NCI-H187 (cell line): ENCODE data around the gene JADE2.
"Not testable (repeated sequence)": the region's sequence is repeated elsewhere in the genome, so short reads cannot be mapped to it uniquely, and the experiment has no call there.

Experiments
- DNase-seq, 2 experiments: peaks; one replicate each; lab custom pipeline; 2025; lab: John Stamatoyannopoulos, UW

Gene JADE2

GRCh38 chr5:134524826-134525682, at the start of gene JADE2:
JADE2 (plus strand) TSS chr5:134525670; CDS start chr5:134535858, 10,188 bp downstream.
- DNase-seq, result peak in 1 of 2 experiments; percentile 18

DNA sequence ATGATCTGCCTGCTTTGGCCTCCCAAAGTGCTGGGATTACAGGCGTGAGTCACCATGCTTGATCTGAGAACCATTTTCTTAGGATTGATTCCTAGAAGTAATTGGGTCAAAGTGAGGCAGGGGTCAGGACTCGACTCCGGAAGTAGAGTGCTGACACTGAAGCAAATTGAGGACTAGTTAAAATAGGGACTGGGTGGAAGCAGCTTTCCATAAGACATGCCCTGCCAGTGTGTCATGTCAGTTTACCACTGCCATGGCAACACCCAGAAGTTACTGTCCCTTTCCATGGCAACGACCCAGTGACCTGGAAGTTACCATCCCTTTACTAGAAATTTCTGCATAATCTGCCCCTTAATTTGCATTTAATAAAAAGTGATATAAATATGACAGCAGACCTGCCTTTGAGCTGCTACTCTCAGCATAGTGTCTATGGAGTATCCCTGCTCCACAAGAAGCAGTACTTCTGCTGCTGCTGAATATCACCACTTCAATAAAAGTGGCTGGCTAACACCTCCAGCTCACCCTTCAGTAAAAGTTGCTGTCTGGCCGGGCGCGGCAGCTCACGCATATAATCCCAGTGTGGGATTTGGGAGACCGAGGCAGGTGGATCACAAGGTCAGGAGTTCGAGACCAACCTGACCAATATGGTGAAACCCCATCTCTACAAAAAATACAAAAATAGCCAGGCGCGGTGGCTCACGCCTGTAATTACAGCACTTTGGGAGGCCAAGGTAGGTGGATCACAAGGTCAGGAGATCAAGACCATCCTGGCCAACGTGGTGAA, 47.8 kb upstream of the JADE2 start:
- DNase-seq, result no peak

- no peak for DNase-seq
These were observed 45.6 kb upstream of the JADE2 start for GRCh38 chr5:134479839-134480238.

DNA sequence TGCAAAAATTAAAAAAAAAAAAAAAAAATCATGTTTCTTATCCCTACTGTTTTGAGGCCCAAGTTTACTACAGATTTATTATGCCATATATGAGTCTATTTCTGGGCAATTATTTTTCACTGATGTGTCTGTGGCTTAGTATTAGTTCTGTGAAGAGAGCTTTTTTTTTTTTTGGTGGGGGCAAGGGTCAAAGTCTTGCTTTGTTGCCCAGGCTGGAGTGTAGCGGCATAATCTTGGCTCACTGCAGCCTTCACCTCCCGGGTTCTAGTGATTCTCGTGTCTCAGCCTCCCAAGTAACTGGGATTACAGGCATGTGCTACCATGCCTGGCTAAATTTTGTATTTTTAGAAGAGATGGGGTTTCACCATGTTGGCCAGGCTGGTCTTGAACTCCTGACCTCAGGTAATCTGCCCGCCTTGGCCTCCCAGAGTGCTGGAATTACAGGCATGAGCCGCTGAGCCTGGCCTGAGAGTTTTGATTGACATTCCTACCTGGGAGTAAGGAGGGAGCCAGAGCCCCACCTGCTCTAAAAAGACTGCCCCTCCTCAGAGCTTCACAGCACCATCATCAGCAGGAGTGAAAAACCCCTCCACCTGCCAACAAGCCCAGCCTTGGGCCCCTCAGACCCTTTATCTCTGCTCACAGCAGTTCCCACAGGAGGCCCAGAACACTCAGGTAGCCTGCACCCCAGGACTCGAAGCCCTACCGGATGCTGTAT, 36.1 kb upstream of the JADE2 start:
- no peak for DNase-seq

DNA sequence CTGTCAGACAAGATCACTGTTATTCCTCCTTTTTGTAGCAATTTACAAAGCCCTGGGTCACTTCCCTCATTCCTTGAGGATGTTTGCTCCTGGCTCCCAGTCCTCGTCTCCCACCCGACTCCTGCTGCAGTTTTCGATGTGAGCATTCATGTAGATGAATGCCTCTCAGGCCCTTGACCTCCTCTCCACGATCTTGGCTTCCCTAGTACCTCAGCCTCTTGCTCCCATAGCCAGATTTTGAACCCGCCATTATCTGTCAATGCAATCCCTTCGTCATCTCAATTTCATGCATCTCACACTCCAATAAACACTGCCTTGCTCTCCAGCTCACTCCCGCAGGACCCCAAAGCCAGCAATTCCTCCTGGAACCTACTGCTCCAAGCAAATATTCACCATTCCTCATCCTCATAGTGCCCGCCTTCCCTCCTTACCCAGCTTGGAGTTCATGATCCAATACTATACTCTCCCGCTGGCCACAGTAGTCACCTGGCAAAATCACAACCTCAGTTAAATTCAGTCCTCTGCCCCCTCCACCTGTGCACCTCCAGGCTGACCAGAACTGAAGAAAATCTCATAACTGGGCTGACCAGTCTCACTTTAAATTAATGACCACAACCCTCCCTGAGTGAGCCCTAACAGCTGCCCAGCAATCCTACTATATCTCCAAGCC, 35.1 kb upstream of the JADE2 start:
- no peak for DNase-seq

- no peak for DNase-seq
These were observed 34.6 kb upstream of the JADE2 start for GRCh38 chr5:134490925-134491271.

DNA sequence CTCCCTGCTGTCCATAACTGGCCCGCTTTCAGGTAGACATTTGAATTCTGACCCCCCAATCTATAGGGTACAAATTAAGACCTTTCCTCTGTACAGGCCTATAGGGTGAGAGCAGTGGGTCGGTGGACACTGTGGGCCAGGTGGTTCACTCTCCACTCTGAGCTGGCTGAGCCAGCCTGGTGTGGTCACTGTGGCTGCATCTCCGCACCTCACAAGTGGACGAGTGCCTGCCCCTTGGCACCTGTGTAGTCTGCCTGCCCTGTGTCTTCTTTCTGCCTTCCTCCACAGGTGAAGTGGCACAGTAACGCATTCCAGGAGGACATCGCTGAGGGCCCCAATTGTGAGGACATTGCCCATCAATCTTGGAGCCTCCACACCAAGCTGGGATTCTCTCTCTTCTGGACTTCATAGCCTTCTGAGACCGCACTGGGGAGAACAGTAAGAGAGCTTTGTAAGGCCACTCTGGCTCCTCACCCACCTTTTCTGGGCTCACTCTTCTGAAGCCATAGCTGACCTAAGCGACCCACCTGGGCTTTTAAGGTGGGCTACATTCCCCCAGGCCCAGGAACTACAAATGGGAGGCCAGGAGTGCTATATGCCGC, 33.5 kb upstream of the JADE2 start:
- no peak for DNase-seq

GRCh38 chr5:134492568-134492967, 32.9 kb upstream of the JADE2 start:
- no peak for DNase-seq

DNA sequence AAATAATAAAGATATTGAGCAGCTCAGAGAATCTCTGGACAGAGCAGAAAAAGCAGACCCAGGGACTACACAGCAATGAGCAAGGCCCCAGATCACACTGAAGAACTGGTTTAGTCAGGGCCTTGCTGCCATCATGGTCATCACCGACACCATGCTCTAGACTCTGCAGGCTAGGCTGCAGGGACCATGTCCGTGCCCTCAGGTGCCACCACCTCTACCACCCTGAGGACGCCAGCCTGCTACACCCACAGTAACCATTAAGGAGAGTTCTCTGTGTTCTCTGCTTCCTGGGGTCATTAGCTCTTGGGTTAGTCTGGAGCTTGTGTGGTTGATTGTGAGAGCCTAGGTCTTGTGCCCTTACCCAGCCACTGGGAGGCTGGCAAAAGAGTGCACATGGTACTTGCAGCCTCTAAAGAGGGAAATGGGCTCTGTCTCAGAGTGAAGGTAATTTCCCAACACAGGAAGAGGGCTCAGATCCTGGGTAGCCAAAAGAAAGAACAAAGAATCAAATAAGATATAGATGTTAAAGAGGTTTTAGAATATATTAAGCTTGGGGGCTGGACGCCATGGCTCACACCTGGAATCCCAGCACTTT, 31.9 kb upstream of the JADE2 start:
- DNase-seq, result no peak

- no peak for DNase-seq
These were observed 30.7 kb upstream of the JADE2 start for GRCh38 chr5:134494780-134495179.

DNA sequence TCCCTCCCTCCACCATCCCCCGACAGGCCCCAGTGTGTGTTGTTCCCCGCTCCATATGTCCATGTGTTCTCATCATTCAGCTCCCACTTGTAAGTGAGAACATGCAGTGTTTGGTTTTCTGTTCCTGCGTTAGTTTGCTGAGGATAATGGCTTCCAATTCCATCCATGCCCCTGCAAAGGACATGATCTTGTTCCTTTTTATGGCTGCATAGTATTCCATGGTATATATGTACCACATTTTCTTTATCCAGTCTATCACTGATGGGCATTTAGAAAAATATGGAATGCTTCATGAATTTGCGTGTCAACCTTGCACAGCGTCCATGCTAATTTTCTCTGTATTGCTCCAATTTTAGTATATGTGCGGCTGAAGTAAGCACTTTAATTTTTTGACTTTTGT, 25.6 kb upstream of the JADE2 start:
- not testable (repeated sequence) for DNase-seq

- no peak for DNase-seq
These were observed 24.6 kb upstream of the JADE2 start for GRCh38 chr5:134500699-134501430.

DNA sequence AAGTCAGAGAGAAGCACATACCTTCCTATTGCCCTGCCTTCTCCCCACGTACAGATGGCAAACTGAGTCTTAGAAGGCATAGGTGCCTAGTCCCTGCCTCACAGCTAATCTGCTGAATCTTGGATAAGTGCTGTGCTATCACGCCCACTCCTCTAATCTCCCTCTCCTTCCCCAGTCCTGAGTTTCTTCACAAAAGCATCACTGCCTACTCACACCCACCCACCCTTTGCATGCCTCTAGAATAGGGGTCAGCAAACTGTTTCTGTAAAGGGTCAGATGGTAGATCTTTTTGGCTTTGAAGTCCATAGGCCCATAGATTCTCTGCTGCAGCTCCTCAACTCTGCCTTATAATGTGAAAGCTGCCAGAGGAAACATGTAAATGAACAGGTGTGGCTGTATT, 23.2 kb upstream of the JADE2 start:
- DNase-seq, result no peak

DNA sequence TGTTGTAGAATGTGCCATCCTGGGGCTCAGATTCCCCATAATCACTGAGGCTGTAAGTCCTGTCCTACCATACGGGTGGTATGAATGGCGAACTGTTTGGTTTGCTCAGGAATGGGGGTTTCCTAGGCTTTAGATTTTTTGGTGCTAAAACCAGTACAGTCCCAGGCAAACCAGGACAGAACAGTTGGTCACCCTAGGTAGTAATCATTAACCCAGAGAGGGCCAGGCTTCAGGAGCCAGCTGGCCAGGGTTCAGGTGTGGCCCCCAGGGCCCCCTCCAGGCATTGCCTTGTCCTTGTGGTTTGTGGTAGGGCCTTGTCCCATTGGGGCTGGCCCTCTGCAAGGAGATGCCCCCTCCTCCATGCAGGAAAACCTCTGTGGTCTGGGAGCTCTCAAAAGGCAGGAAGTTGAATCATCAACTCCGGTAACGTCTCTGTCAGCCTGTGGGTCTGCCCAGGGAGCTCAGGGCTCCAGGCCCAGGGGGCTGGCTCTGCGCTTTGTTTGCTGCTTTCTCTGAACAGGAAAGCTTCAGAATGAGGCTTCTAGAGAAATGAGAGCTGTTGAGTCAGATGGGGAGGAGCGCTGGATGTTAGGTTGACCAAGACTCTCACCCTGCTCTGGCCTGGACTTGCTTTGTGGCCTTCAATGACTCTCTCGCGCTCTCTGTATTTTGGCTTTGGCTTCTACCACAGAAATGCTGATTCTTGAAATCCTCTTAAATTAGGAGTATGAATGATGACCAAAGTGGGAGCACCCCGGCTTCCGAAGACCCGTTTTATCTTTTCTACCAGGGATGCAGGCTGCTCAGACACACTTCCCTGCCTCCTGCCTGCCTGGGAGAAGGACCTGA, 22.2 kb upstream of the JADE2 start:
- DNase-seq, result no peak

DNA sequence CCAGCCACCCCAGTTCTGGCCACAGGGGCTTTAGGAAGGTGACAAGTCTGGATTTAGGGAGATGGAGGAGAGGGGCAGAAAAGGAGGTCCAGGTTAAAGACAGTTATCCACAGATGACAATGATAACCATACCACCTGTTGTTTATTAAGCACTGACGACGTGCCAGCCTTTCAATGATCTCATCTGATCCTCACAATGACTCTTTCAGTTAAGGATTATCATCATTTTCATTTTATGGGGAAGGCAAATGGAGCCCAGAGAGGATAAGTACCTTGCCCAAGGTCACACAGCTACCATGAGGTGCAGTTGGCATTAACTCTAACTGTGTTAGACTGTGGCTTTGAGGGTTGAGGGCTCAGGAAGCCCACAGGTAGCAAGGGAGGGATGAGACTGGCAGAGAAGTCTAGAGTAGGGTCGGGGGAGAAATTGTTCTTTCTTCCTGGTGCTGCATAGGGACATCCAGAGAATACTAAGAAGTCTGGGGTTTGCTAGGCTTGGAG, 21.5 kb upstream of the JADE2 start:
- no peak for DNase-seq

GRCh38 chr5:134504629-134505300, 20.7 kb upstream of the JADE2 start:
- DNase-seq, result no peak

DNA sequence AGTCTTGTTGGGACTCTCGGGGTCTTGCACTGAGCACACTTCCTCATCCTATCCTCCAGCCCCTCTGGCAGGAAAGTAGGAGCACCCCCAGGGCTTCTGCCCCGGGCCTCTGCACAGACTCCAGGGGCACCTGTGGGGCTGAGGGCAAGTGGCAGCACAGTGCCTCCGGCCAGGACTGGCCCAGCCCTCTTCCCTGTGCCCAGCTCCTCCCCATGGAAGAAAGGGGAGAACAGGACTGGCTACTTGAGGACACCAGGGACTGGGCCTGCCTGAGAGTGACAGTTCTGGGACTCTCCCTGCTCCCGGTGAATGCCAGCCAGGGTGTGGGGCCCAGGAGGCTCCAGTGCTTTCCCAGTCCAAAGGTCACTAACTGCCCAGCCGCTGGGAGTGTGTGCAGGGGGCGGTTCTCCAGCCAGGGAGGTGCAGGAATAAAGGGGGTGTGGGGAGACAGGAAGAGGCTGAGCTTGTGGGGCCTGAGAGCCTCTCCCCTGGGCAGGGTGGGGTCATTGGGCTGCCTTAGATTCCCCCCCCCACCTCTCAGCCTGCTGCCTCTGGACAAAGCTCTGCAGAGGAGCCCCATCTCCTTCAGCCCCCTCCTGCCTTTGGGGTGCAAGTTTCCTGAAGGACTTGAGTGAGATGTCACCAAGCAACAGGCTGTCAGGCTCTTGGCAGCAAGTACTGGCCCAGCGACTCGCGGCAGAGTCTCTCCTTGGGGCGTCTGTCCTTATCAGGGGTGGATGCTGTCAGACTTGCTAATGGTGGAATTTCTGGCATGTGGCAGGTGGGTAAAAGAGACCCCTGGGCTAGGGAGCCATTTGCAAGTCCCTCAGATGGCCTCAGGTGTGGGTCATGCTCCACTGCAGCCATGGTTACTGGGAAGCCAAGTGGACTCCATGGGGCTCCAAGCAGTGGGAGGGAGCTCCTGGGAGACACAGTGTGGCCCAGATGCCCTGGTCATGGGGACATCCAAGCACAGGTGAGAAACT, 19.1 kb upstream of the JADE2 start:
- no peak for DNase-seq

GRCh38 chr5:134507452-134507851, 18.0 kb upstream of the JADE2 start:
- no peak for DNase-seq
